ENCODE measurements around the gene MYD88.
"Not testable (repeated sequence)": the region's sequence is repeated elsewhere in the genome, so short reads cannot be mapped to it uniquely, and the experiment has no call there.

The MYD88 gene

GRCh38 chr3:38146504-38146903 lies 8.0 kb downstream of the MYD88 start:
- DNase-seq, result no peak

- peak; percentile 71 to 89 (median 87) for DNase-seq
Observed at GRCh38 chr3:38147421-38147820, 9.0 kb downstream of the MYD88 start.

- peak; percentile 54 to 87 (median 81) for DNase-seq
Observed at GRCh38 chr3:38148311-38148882, 9.9 kb downstream of the MYD88 start.

- DNase-seq, result peak; percentile 63 to 75 (median 65)
Observed at GRCh38 chr3:38149708-38150107, 11.2 kb downstream of the MYD88 start.

GRCh38 chr3:38150780-38151528 lies 12.5 kb downstream of the MYD88 start:
- DNase-seq, result no peak

- peak; percentile 44 to 74 (median 68) for DNase-seq
Observed at GRCh38 chr3:38151667-38152265, 13.3 kb downstream of the MYD88 start.

- DNase-seq, result peak; percentile 69 to 83 (median 72)
Observed at GRCh38 chr3:38152609-38153008, 14.1 kb downstream of the MYD88 start.

GRCh38 chr3:38153221-38153620 lies 14.8 kb downstream of the MYD88 start:
- DNase-seq, result no peak

- peak; percentile 79 to 96 (median 94) for DNase-seq
Observed at GRCh38 chr3:38154033-38154494, 15.6 kb downstream of the MYD88 start.

GRCh38 chr3:38154625-38155255 lies 16.3 kb downstream of the MYD88 start:
- DNase-seq, result peak; percentile 51 to 80 (median 65)

GRCh38 chr3:38155825-38156224 lies 17.4 kb downstream of the MYD88 start:
- no peak for DNase-seq

- DNase-seq, result no peak
Observed at GRCh38 chr3:38157117-38157516, 18.7 kb downstream of the MYD88 start.

- no peak for DNase-seq
Observed at GRCh38 chr3:38157595-38157994, 19.1 kb downstream of the MYD88 start.

GRCh38 chr3:38158472-38158871 lies 20.0 kb downstream of the MYD88 start:
- DNase-seq, result no peak

GRCh38 chr3:38160704-38161103 lies 22.2 kb downstream of the MYD88 start:
- not testable (repeated sequence) for DNase-seq

GRCh38 chr3:38163117-38163840 lies 24.8 kb downstream of the MYD88 start:
- peak in 1 of 3 donors; percentile 50 for DNase-seq

- no peak for DNase-seq
Observed at GRCh38 chr3:38163841-38164642, 25.6 kb downstream of the MYD88 start.

GRCh38 chr3:38164643-38164951 lies 26.1 kb downstream of the MYD88 start:
- DNase-seq, result no peak

GRCh38 chr3:38164952-38165721 lies 26.7 kb downstream of the MYD88 start, which contains the start of gene OXSR1:
Gene OXSR1 (plus strand): TSS chr3:38165537. CDS start chr3:38165877, 340 bp downstream.
- DNase-seq, result peak; percentile 99 to 100 (median 100)

- DNase-seq, result no peak
Observed at GRCh38 chr3:38165722-38166387, 27.4 kb downstream of the MYD88 start.

- peak in 2 of 3 donors; percentile 60 for DNase-seq
Observed at GRCh38 chr3:38167591-38167990, 29.1 kb downstream of the MYD88 start.
